Neural cell (in vitro differentiated cells): ENCODE results near the gene DTD1. TPM values are rescaled to one million over a fixed set of nuclear protein-coding genes. Genes with fewer than 3 reads are reported as not detected.

ENCODE experiments used
- H2AFZ ChIP-seq: fragments of 200-600, 300-800 bp; sonication (generic), shearing (Covaris generic); 2 replicates; pipeline ENCODE4 v1.6.0; 2014; ENCODE audit warnings: low read depth, mild to moderate bottlenecking, antibody characterized with exemption, low read length, moderate library complexity
- H3F3A ChIP-seq: fragments of 200-600 bp; shearing (Covaris generic); 2 replicates; pipeline ENCODE4 v1.6.1; 2016; ENCODE audit warnings: mild to moderate bottlenecking, moderate library complexity, mixed read lengths, antibody characterized with exemption, low read length; ENCODE audit not compliant: insufficient read depth, poor library complexity, severe bottlenecking
- H3K27ac ChIP-seq: fragments of 200-600, 300-800 bp; sonication (generic), shearing (Covaris generic); 2 replicates; pipeline ENCODE4 v1.5.1; 2014; ENCODE audit warnings: mild to moderate bottlenecking, low read length, moderate library complexity
- H3K27me3 ChIP-seq: fragments of 300-800, 200-600 bp; sonication (generic), shearing (Covaris generic); 2 replicates; pipeline ENCODE4 v1.6.0; 2014; ENCODE audit warnings: mild to moderate bottlenecking, low read depth, low read length, moderate library complexity; ENCODE audit not compliant: insufficient read depth
- H3K36me3 ChIP-seq: fragments of 300-800, 200-600 bp; sonication (generic), shearing (Covaris generic); 2 replicates; pipeline ENCODE4 v1.5.1; 2014; ENCODE audit warnings: mild to moderate bottlenecking, antibody characterized with exemption, low read length, moderate library complexity; ENCODE audit not compliant: insufficient read depth
- H3K4me2 ChIP-seq: fragments of 300-800, 200-600 bp; sonication (generic), shearing (Covaris generic); 2 replicates; pipeline ENCODE4 v1.6.0; 2014; ENCODE audit warnings: mild to moderate bottlenecking, low read length
- H3K4me3 ChIP-seq: fragments of 300-800, 200-600 bp; sonication (generic), shearing (Covaris generic); 2 replicates; pipeline ENCODE4 v1.5.1; 2014; ENCODE audit warnings: mild to moderate bottlenecking, low read length, moderate library complexity
- H3K79me2 ChIP-seq: fragments of 200-600 bp; shearing (Covaris generic); replicated peaks from 2 replicates; pipeline ENCODE4 v1.6.0; 2014; ENCODE audit warnings: mild to moderate bottlenecking, low read length, moderate library complexity; ENCODE audit not compliant: insufficient read depth
- H3K9ac ChIP-seq: fragments of 300-800, 200-600 bp; sonication (generic), shearing (Covaris generic); 2 replicates; pipeline ENCODE4 v1.6.1; 2016; ENCODE audit warnings: mild to moderate bottlenecking, low read length, mixed read lengths
- H3K9me2 ChIP-seq: fragments of 200-600 bp; shearing (Covaris generic); 2 replicates; pipeline ENCODE4 v1.6.1; 2016; ENCODE audit warnings: mild to moderate bottlenecking, low read length, mixed read lengths; ENCODE audit not compliant: insufficient read depth
- H3K9me3 ChIP-seq: fragments of 200-600, 300-800 bp; sonication (generic), shearing (Covaris generic); 2 replicates; pipeline ENCODE4 v1.6.1; 2016; ENCODE audit warnings: mild to moderate bottlenecking, mixed run types, low read length, moderate library complexity, mixed read lengths
- H4K20me1 ChIP-seq: fragments of 200-600 bp; shearing (Covaris generic); 2 replicates; pipeline ENCODE4 v1.6.1; 2016; ENCODE audit warnings: mild to moderate bottlenecking, mixed run types; ENCODE audit not compliant: insufficient read depth
- EP300 ChIP-seq: fragments of 450-650 bp; conservative IDR thresholded peaks from 2 replicates; pipeline ENCODE4 v1.6.1; 2014; ENCODE audit warnings: antibody characterized with exemption, mild to moderate bottlenecking, moderate library complexity; ENCODE audit not compliant: poor library complexity, severe bottlenecking
- EZH2 ChIP-seq: fragments of 200-600, 300-800 bp; shearing (Covaris generic), sonication (generic); IDR thresholded peaks from 2 replicates; pipeline ENCODE4 v1.6.1; 2014; ENCODE audit warnings: antibody characterized with exemption, low read length, borderline replicate concordance, mild to moderate bottlenecking; ENCODE audit not compliant: insufficient read depth, poor library complexity, severe bottlenecking
- MXI1 ChIP-seq: fragments of 450-650 bp; conservative IDR thresholded peaks from 2 replicates; pipeline ENCODE4 v1.6.1; 2014; ENCODE audit warnings: antibody characterized with exemption, mild to moderate bottlenecking; ENCODE audit not compliant: poor library complexity, severe bottlenecking
- POLR2AphosphoS5 ChIP-seq: IDR thresholded peaks from 2 replicates; pipeline ENCODE4 v1.6.1; 2012
- RAD21 ChIP-seq: fragments of 450-650 bp; conservative IDR thresholded peaks from 2 replicates; pipeline ENCODE4 v1.6.1; 2014; ENCODE audit warnings: antibody characterized with exemption, mild to moderate bottlenecking, moderate library complexity
- SMC3 ChIP-seq: fragments of 450-650 bp; conservative IDR thresholded peaks from 2 replicates; pipeline ENCODE4 v1.6.1; 2014; ENCODE audit warnings: antibody characterized with exemption, mild to moderate bottlenecking, moderate library complexity; ENCODE audit not compliant: poor library complexity
- TAF1 ChIP-seq: IDR thresholded peaks from 2 replicates; pipeline ENCODE4 v1.6.1; 2012; ENCODE audit warnings: low read depth
- polyA plus RNA-seq: library from polyadenylated mRNA; depleted of rRNA; stranded (reverse); fragments of >200 nt; gene quantifications from 2 replicates; pipeline ENCODE4 v1.2.3, GENCODE V29; 2014
- TF ChIP-seq, protein P1 (sequence below): IDR thresholded peaks from 2 replicates; pipeline ENCODE4 v1.6.1; 2012; ENCODE audit warnings: borderline replicate concordance
- TF ChIP-seq, protein P2 (sequence below): fragments of 450-650 bp; IDR thresholded peaks from 2 replicates; pipeline ENCODE4 v1.5.1; 2014; ENCODE audit warnings: antibody characterized with exemption, mild to moderate bottlenecking, moderate library complexity; ENCODE audit not compliant: poor library complexity, severe bottlenecking

The DTD1 gene
- polyA plus RNA-seq, 1 donor from 2014 or later: 337 TPM

DNA sequence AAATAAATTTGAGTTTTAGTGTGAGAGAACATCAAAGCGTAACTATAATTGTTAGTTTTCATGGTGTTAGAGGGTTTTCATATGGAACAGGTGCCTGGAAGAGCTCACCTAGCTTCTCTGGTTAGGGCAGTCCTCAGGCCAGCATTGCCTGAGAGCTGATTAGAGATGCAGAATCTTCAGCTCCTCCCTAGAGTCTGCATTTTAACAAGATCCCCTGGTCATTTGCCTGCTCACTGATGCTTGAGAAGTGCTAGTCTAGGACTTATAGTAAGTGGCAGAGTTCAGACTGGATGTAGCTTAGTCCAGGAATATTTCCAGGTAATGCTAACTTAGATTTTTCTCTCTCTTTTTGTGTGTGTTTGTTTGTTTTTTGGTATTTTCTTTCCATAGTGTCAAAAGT, 42.3 kb upstream of the DTD1 start:
- Histone ChIP-seq H4K20me1 (no peaks in the 10 kb centered on the region), H3K27me3 (no peaks in the 10 kb centered on the region), H3K9ac (no peak overlapping the region), H3K4me2 (no peak overlapping the region), H3F3A (no peaks in the 10 kb centered on the region), H2AFZ (no peak overlapping the region), H3K27ac (no peak overlapping the region), H3K9me3 (no peaks in the 10 kb centered on the region), H3K79me2 (no peaks in the 10 kb centered on the region), H3K4me3 (no peak overlapping the region), H3K36me3 (peaks cover 5% of the 10 kb centered on the region), H3K9me2 (no peaks in the 10 kb centered on the region)
- TF ChIP-seq MXI1 (no peak), POLR2AphosphoS5 (no peak), RAD21 (no peak), EP300 (no peak), SMC3 (no peak), EZH2 (no peak), TAF1 (no peak)
- TF ChIP-seq, protein P1, sequence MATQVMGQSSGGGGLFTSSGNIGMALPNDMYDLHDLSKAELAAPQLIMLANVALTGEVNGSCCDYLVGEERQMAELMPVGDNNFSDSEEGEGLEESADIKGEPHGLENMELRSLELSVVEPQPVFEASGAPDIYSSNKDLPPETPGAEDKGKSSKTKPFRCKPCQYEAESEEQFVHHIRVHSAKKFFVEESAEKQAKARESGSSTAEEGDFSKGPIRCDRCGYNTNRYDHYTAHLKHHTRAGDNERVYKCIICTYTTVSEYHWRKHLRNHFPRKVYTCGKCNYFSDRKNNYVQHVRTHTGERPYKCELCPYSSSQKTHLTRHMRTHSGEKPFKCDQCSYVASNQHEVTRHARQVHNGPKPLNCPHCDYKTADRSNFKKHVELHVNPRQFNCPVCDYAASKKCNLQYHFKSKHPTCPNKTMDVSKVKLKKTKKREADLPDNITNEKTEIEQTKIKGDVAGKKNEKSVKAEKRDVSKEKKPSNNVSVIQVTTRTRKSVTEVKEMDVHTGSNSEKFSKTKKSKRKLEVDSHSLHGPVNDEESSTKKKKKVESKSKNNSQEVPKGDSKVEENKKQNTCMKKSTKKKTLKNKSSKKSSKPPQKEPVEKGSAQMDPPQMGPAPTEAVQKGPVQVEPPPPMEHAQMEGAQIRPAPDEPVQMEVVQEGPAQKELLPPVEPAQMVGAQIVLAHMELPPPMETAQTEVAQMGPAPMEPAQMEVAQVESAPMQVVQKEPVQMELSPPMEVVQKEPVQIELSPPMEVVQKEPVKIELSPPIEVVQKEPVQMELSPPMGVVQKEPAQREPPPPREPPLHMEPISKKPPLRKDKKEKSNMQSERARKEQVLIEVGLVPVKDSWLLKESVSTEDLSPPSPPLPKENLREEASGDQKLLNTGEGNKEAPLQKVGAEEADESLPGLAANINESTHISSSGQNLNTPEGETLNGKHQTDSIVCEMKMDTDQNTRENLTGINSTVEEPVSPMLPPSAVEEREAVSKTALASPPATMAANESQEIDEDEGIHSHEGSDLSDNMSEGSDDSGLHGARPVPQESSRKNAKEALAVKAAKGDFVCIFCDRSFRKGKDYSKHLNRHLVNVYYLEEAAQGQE: no peak
- TF ChIP-seq, protein P2, sequence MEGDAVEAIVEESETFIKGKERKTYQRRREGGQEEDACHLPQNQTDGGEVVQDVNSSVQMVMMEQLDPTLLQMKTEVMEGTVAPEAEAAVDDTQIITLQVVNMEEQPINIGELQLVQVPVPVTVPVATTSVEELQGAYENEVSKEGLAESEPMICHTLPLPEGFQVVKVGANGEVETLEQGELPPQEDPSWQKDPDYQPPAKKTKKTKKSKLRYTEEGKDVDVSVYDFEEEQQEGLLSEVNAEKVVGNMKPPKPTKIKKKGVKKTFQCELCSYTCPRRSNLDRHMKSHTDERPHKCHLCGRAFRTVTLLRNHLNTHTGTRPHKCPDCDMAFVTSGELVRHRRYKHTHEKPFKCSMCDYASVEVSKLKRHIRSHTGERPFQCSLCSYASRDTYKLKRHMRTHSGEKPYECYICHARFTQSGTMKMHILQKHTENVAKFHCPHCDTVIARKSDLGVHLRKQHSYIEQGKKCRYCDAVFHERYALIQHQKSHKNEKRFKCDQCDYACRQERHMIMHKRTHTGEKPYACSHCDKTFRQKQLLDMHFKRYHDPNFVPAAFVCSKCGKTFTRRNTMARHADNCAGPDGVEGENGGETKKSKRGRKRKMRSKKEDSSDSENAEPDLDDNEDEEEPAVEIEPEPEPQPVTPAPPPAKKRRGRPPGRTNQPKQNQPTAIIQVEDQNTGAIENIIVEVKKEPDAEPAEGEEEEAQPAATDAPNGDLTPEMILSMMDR: no peak

DNA sequence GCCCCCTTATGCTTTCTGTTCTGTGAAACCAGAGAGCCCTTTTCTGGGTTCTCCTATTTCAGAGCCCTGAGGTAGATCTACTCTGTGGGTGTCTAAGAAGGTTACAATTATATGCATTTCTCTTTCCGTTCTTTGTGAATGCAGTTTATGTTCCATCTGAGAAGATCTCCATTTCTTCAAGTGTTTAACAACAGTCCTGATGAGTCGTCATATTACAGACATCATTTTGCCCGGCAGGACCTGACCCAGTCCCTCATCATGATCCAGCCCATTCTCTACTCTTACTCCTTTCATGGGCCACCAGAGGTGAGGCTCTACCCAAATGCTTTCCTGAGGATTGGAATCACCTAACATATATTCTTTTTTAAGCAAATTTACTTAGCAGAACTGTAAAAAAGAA, 39.4 kb upstream of the DTD1 start:
- no peak overlapping the region for H3K9ac ChIP-seq
- H4K20me1 ChIP-seq: no peaks in the 10 kb centered on the region
- H3K4me3 ChIP-seq: no peak overlapping the region
- H3K4me2 ChIP-seq: no peak overlapping the region
- H3K27me3 ChIP-seq: no peaks in the 10 kb centered on the region
- peaks cover 5% of the 10 kb centered on the region for H3K36me3 ChIP-seq
- no peak overlapping the region for H2AFZ ChIP-seq
- H3K79me2 ChIP-seq: no peaks in the 10 kb centered on the region
- H3K9me2 ChIP-seq: no peaks in the 10 kb centered on the region
- no peaks in the 10 kb centered on the region for H3F3A ChIP-seq
- TF ChIP-seq TAF1 (no peak), EZH2 (no peak), RAD21 (no peak), SMC3 (no peak), MXI1 (no peak), EP300 (no peak), POLR2AphosphoS5 (no peak)
- TF ChIP-seq, protein P2: no peak
- TF ChIP-seq, protein P1: no peak
- H3K9me3 ChIP-seq: no peaks in the 10 kb centered on the region
- no peak overlapping the region for H3K27ac ChIP-seq
